ENCODE measurements around the gene ST3GAL4. TPM values are rescaled to one million over a fixed set of nuclear protein-coding genes. Genes with fewer than 3 reads are reported as not detected.

Gene ST3GAL4
- total and polyA plus RNA-seq, 10 of the 15 experiments (the other 5 are each of a cell fraction or from before 2014, with no cell fraction given) = 3.8 to 8.1 (median 6.5) TPM; not detected in 2

DNA sequence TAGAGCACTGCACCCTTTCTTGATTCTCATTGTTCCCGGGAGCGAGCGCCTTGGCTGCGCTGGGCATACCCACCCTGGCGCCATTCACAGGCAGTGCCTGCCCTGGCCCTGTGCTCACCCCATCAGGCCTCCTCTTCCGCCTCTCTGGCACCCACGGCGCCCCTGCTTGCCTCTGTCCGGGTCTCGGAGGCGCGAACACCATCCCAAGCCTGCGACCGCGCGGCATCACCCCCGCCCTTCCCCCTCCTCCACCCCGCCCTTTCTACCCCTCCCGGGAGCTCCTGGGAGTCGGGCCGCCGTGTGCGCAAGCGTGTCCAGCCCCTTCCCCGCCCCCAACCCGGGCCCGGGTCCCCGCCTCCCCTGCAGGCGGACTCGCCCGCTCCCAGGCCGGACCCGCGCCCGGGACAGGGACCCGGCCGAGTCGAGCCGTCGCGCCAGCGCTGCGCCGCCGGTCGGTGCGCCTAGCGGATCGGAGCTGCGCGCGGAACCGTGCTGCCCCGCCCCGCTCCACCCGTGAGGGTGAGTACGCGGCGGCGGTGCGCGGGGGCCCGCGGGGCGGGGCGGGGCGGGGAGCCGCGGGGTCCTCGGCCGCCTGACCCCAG is at the start of gene ST3GAL4 (continued):
- TF ChIP-seq NRF1 (conservative IDR thresholded peaks at IDR 0.05; ENCODE audit: low read depth, low read length) (peak; percentile 15; the same call in 1 of the 2 replicates), HDAC6 (IDR thresholded peaks at IDR 0.05; ENCODE audit: unreplicated experiment) (peak; percentile 21), MEF2A (IDR thresholded peaks at IDR 0.05; ENCODE audit: insufficient read depth, low read depth, low read length) (no peak), IRF3 (IDR thresholded peaks at IDR 0.05) (no peak)

DNA sequence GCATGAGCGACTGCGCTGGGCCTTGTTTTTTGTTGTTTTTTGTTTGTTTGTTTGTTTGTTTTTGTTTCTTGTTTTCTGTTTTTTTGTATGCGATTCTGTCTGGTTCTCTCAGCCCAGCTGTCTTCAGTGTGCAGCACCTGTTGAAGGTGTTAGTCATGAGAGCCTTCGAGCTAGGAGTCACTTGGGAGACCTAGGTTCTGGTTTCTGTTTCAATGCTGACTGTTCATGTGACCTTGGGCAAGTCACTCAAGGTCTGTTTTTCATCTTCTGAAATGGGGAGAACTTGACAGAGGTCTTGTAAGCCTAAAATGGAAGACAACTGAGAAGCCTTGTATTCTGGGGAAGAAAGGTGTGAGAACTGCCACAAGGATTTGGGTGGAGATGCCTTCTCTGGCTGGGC is 49.8 kb upstream of the ST3GAL4 start:
- RAD21 ChIA-PET (ENCODE audit: unreplicated experiment) = interaction anchor here (1.1 to 2.7 kb wide), 3 partner anchors 12 to 175 kb away, joined by 4 to 7 read pairs (median 7); no protein-coding TSS in a partner anchor
- TF ChIP-seq, protein P1, sequence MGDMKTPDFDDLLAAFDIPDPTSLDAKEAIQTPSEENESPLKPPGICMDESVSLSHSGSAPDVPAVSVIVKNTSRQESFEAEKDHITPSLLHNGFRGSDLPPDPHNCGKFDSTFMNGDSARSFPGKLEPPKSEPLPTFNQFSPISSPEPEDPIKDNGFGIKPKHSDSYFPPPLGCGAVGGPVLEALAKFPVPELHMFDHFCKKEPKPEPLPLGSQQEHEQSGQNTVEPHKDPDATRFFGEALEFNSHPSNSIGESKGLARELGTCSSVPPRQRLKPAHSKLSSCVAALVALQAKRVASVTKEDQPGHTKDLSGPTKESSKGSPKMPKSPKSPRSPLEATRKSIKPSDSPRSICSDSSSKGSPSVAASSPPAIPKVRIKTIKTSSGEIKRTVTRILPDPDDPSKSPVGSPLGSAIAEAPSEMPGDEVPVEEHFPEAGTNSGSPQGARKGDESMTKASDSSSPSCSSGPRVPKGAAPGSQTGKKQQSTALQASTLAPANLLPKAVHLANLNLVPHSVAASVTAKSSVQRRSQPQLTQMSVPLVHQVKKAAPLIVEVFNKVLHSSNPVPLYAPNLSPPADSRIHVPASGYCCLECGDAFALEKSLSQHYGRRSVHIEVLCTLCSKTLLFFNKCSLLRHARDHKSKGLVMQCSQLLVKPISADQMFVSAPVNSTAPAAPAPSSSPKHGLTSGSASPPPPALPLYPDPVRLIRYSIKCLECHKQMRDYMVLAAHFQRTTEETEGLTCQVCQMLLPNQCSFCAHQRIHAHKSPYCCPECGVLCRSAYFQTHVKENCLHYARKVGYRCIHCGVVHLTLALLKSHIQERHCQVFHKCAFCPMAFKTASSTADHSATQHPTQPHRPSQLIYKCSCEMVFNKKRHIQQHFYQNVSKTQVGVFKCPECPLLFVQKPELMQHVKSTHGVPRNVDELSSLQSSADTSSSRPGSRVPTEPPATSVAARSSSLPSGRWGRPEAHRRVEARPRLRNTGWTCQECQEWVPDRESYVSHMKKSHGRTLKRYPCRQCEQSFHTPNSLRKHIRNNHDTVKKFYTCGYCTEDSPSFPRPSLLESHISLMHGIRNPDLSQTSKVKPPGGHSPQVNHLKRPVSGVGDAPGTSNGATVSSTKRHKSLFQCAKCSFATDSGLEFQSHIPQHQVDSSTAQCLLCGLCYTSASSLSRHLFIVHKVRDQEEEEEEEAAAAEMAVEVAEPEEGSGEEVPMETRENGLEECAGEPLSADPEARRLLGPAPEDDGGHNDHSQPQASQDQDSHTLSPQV (IDR thresholded peaks at IDR 0.05) = no peak
- TF ChIP-seq SMAD1 (IDR thresholded peaks at IDR 0.05; ENCODE audit: low read depth, partially characterized antibody) (no peak), NBN (IDR thresholded peaks at IDR 0.05) (peak; percentile 65; the same call in 1 of the 2 replicates), POLR2AphosphoS2 (IDR thresholded peaks at IDR 0.05; ENCODE audit: low read depth, low read length) (no peak), POLR2A (IDR thresholded peaks at IDR 0.05; ENCODE audit: low read depth, low read length) (no peak), GABPA (IDR thresholded peaks at IDR 0.05; ENCODE audit: low read depth) (no peak), CHD2 (IDR thresholded peaks at IDR 0.05; ENCODE audit: borderline replicate concordance, low read depth, low read length) (no peak), MYB (IDR thresholded peaks at IDR 0.05; ENCODE audit: borderline replicate concordance, low read depth, low read length) (no peak), EP300 (IDR thresholded peaks at IDR 0.05; ENCODE audit: borderline replicate concordance in 1 of 2, control insufficient read depth in 1 of 2, low read depth in 2 of 2, low read length in 2 of 2) (peak in 1 of 2 experiments; percentile 27; a peak in 1 of 4 replicates), IRF4 (IDR thresholded peaks at IDR 0.05; ENCODE audit: low read depth, low read length) (no peak), USF2 (IDR thresholded peaks at IDR 0.05; ENCODE audit: borderline replicate concordance, low read depth, low read length) (peak; percentile 51; the same call in 1 of the 2 replicates), ZNF217 (IDR thresholded peaks at IDR 0.05) (no peak)

More for the DNA sequence above, 49.8 kb upstream of the ST3GAL4 start:
- H3K27me3 ChIP-seq (replicated peaks in 1 of 2; ENCODE audit: control insufficient read depth in 2 of 2, insufficient read depth in 2 of 2, low read length in 1 of 2) = no peaks in the 10 kb centered on the region
- FAIRE-seq = peak; percentile 86
- POLR2A ChIA-PET = interaction anchor here (0.9 to 1.2 kb wide), 4 partner anchors 10 to 180 kb away, joined by 3 to 6 read pairs (median 4); partner anchors contain the start of genes FOXRED1 and SRPRA
- ATAC-seq = peak; percentile 63
- 42% methylated on average over 4 of the region's 4 CpGs for WGBS (ENCODE audit: insufficient coverage, insufficient replicate concordance, low lambda C conversion rate, missing lambda C conversion rate)
- peaks cover 15% of the 10 kb centered on the region for H3K4me1 ChIP-seq (ENCODE audit: control insufficient read depth, insufficient read depth, low read length)
- no peaks in the 10 kb centered on the region for H4K20me1 ChIP-seq (ENCODE audit: control insufficient read depth, insufficient read depth)
- no peak overlapping the region for H2AFZ ChIP-seq (ENCODE audit: control insufficient read depth, low read depth, low read length)
- in situ Hi-C loops (cut with MboI) (no loop called here), intact Hi-C loops (cut with micrococcal nuclease; ENCODE audit: unreplicated experiment) (loop anchor here (2.0 kb wide), 1 partner anchor 37 kb away; the partner anchor contains the start of genes FOXRED1 and SRPRA)
- peaks cover 25% of the 10 kb centered on the region for H3K79me2 ChIP-seq (ENCODE audit: control insufficient read depth, insufficient read depth, low read length)
- SMC1A ChIA-PET (ENCODE audit: uncharacterized antibody, unreplicated experiment) = interaction anchor here (0.9 to 3.5 kb wide), 7 partner anchors 11 to 178 kb away, joined by 3 to 14 read pairs (median 4); partner anchors contain the start of genes FOXRED1 and SRPRA
- H3K27ac ChIP-seq (ENCODE audit: control insufficient read depth, insufficient read depth) = peak overlapping the region; percentile 2
- no peak overlapping the region for H3K9ac ChIP-seq (ENCODE audit: control insufficient read depth, insufficient read depth, low read length)
- H3K4me3 ChIP-seq = peak overlapping the region; percentile 53; the same call in 1 of the 2 replicates
- DNase-seq (ENCODE audit: low read depth, low spot score) = peak; percentile 63
- CTCF ChIA-PET = interaction anchor here (0.6 to 10.0 kb wide), 2 partner anchors 113 to 177 kb away, joined by 3 to 232 read pairs; no protein-coding TSS in a partner anchor
- H3K9me3 ChIP-seq (replicated peaks; ENCODE audit: control insufficient read depth, insufficient read depth, low read length) = no peaks in the 10 kb centered on the region
- peak overlapping the region; percentile 60 for H3K4me2 ChIP-seq (ENCODE audit: control insufficient read depth, insufficient read depth)
- H3K36me3 ChIP-seq (ENCODE audit: control insufficient read depth in 2 of 2, insufficient read depth in 2 of 2, low read length in 1 of 2) = peaks cover 0 to 9% of the 10 kb centered on the region in 2 experiments; a peak in 1 of 4 replicates
- BruUV-seq (replicated peaks) = no TSS peak

All from GM12878 (cell line).